HG03135 (cell line): ENCODE results near the gene CHTF8.

Source experiments
- ATAC-seq: cut with Tn5 transposase; IDR thresholded peaks from one replicate; pipeline ENCODE4 v1.9.1; 2021; ENCODE audit warnings: mild to moderate bottlenecking, moderate library complexity; ENCODE audit not compliant: unreplicated experiment

The CHTF8 gene

DNA sequence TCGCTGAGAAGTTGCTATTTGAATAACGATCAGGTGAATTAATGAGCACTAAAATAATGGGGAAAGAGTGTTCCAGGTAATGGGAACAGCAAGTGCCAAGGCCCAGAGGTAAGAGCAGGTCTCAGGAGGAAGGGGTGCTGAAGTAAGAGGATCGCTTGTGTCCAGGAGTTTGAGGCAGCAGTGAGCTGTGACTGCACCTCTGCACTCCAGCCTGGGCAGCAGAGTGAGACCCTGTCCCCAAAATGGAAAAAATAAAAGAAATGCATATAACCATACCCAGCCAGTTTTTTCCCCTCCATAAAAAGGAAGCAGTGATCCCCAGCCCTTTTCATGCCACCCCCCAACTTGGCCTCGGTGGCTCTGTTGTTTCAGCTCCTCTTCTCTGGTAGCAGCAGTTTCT is 43.7 kb downstream of the CHTF8 start:
- ATAC-seq = no peak

DNA sequence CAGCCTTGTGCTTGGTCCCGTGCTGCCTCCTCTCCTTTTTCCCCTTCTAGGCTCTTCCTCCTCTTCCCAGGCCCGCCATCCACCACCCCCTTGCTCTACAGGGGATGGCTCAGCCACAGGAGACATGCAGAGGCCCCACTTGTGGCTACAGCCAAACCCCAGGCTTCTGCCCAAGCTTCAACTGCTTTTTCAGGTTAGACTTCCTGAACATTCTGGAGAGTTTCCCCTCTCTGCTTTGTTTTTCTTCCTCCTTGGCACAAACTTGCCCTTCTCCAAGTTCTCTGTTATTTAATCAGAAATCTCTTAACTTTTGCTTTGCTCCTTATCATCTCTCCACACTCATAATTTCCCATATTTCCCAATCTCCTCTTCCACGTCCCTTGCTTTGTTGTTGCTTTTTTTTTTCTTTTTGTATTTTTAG is 45.2 kb downstream of the CHTF8 start:
- no peak for ATAC-seq

DNA sequence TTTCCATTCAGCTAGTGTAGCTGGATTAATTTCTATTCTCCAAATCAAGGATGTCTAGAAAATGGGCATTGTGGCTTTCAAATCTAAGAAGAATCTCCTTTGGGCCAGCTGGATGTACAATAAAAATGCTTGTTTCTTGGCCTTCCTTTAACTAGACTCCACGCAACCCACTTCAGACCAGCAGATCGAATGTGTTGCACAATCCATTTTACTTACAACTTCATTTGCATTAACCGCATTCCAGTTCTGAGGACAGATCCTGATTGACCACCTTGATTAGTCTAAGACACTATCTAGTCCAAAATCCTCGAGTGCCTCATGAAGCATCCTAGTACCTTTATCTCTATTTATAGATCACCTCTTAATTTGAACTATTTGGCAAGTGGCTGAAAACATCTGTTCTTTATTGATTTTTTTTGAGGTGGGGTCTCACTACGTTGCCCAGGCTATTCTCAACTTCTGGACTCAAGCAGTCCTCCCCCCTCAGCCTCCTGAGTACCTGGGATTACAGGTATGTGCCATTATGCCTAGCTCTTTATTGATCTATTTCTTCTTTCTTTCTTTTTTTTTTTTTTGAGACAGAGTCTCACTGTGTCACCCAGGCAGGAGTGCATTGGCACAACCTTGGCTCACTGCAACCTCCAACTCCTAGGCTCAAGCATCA is 47.2 kb downstream of the CHTF8 start:
- ATAC-seq = no peak

GRCh38 chr16:69084289-69084688 is 48.1 kb downstream of the CHTF8 start:
- no peak for ATAC-seq

DNA sequence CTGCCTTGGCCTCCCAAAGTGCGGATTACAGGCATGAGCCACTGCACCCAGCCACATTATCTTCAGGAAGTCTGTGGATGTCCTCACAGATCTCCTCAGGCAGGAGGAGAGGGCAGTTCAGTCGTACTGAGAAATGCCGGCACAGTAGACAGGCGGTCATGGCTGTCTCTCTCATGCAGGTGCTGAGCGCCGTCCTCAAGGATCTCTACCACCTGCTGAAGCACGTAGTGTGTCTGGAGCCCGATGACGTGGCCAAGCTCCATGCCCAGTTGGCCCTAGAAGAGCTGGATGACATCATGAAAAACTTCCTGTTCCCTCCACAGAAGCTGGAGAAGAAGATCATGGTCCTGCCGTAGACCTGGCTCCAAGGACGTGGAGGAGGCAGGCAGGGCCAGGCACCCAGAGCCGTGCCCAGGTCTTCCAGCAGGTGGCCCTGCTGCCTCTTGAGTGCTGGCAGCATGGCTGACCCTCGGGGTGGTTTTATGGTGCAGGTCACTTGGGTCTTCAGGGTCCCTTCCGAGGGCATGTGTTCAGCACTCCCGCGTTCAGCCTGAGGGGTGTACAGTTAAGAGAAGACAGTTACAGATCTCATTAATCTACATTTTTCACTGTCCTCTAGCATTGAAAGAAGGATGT is 49.0 kb downstream of the CHTF8 start:
- no peak for ATAC-seq

- ATAC-seq = no peak
Observed at GRCh38 chr16:69079697-69080096, 52.7 kb downstream of the CHTF8 start.

DNA sequence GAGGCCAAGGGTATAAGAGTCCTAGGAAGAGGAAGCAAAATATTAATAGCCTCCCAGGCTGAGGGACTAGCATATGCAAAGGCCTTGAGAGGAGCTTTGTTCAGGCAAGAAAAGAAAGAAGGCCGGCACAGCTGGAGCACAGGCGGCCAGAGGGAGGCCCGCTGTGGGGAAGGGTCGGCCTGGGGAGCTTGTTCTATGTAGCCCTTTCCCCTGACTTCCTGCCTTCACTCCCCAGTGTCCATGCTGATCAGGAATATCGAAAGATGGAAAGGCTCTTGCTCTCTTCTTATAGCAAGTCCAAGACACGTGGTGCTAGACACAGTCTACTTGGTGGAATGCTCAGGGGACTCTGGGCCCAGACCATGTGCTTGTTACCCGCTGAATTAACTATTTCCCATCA is 54.3 kb downstream of the CHTF8 start:
- no peak for ATAC-seq

GRCh38 chr16:69077251-69077650 is 55.1 kb downstream of the CHTF8 start:
- ATAC-seq = no peak

GRCh38 chr16:69073181-69073702 is 59.1 kb downstream of the CHTF8 start:
- no peak for ATAC-seq

GRCh38 chr16:69072640-69072974 is 59.8 kb downstream of the CHTF8 start:
- no peak for ATAC-seq

DNA sequence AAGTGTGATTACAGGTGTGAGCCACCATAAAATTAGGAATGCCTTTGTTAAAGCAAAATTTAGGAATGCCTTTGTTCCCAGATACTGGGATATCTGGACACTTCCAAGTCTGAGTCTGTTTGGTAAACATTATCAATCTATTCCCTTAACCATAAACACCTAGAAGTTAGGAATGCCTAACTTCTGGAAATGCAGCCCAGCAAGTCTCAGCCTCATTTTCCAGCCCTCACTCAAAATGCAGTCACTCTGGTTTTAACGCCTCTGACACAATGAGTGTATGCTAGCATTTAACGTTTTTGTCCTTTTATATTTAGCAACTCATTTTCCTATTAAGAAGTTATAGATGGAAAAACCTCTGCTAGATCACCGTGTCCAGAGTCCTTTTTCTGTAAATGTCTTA is 61.4 kb downstream of the CHTF8 start:
- ATAC-seq = no peak

DNA sequence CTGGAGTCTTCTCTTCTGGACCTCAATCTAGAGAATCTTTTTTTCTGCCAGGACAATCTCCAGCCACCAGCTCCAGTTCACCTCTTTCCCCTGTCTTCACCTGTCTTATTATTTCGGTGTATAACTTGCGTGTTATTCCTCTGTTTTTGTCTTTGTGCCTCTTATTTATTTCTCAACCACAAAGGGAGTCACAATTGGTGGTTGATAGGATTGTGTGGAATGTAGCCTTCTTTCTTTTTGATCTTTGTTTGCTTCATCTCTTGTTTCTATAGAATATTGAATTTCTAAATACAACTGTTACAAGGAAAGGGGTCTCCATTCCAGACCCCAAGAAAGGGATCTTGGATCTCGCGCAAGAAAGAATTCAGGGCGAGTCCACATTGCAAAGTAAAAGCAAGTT is 62.9 kb downstream of the CHTF8 start:
- no peak for ATAC-seq
